ENCODE measurements around the gene UBE2V1.

DNA sequence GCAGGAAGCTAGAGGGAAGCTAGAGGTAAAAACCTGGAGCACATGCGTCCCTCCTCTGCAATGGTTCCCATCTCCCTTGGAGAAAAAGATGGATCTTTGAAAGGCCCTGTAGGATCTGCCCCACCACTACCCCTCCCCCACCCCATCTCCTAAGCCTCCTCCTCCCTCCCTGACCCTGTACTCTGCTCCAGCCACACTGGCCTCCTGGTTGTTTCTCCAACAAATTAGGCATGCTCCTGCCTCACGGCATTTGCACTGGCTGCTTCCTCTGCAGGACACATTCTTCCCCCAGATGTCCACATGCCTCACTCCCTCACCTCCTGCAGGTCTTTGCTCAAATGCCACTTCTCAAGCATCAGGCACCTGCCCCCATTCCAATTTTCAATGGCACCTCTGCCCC lies 45.5 kb downstream of the UBE2V1 start:
- TF ChIP-seq, protein P1, sequence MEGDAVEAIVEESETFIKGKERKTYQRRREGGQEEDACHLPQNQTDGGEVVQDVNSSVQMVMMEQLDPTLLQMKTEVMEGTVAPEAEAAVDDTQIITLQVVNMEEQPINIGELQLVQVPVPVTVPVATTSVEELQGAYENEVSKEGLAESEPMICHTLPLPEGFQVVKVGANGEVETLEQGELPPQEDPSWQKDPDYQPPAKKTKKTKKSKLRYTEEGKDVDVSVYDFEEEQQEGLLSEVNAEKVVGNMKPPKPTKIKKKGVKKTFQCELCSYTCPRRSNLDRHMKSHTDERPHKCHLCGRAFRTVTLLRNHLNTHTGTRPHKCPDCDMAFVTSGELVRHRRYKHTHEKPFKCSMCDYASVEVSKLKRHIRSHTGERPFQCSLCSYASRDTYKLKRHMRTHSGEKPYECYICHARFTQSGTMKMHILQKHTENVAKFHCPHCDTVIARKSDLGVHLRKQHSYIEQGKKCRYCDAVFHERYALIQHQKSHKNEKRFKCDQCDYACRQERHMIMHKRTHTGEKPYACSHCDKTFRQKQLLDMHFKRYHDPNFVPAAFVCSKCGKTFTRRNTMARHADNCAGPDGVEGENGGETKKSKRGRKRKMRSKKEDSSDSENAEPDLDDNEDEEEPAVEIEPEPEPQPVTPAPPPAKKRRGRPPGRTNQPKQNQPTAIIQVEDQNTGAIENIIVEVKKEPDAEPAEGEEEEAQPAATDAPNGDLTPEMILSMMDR (IDR thresholded peaks at IDR 0.05; ENCODE audit: low read length), result no peak
- TF ChIP-seq EZH2 (optimal IDR thresholded peaks at IDR 0.05; ENCODE audit: low read depth, low read length), result no peak
